HG03095 (cell line): ENCODE data around the gene ZACN.

Experiments
- ATAC-seq: cut with Tn5 transposase; IDR thresholded peaks from one replicate; pipeline ENCODE4 v1.9.1; 2021; ENCODE audit warnings: moderate library complexity; ENCODE audit not compliant: unreplicated experiment

ZACN gene

DNA sequence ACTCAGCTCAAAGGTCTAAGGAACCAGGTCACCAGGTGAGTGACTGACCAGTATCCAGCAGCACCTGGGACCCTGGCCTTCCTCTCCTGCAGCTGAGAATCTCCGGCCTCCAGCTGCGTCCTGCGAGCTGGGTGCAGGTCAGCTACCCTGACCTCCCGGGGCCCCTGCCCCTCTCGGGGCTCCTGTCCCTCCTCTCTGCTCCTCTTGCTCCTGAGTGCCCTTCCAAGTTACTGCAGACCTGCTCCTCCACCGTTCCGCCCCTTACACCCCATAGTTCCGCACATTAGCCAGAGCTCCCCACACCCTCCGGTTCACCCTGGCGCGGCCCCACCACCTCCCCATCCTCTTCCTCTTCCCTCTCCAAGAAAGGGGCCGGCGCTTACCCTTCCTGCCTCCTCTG is 51.5 kb downstream of the ZACN start:
- ATAC-seq, result no peak

DNA sequence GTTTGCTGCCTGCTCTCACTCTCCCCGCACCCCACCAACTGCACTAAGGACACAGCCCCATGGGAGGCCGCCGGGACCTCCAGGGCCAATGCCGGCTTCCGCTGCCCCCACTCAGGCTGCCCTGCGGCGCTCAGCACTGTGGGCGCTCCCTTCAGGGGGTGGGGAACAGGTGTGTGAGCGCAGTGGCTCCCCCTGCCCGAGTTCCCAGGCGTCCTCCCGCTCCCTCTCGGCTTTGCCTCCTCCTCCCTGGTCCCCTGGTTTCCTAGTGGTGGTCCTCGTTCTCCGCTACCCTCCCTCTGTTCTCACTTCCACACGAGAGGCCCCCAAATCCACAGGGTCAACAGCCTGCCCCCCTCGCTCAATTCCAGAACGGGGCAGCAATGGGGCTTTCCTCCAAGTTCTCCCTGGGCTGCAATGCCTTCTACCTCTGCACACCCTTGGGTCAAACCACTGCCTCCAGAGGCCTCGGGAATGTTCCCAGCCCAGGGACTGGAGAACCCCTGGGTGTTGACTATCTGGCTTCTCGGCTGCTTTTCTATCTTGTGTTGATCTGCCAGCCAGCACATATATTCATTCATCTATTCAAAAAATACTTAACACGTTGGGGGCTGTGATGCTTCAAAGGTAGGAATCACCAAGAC is 52.2 kb downstream of the ZACN start:
- no peak for ATAC-seq

DNA sequence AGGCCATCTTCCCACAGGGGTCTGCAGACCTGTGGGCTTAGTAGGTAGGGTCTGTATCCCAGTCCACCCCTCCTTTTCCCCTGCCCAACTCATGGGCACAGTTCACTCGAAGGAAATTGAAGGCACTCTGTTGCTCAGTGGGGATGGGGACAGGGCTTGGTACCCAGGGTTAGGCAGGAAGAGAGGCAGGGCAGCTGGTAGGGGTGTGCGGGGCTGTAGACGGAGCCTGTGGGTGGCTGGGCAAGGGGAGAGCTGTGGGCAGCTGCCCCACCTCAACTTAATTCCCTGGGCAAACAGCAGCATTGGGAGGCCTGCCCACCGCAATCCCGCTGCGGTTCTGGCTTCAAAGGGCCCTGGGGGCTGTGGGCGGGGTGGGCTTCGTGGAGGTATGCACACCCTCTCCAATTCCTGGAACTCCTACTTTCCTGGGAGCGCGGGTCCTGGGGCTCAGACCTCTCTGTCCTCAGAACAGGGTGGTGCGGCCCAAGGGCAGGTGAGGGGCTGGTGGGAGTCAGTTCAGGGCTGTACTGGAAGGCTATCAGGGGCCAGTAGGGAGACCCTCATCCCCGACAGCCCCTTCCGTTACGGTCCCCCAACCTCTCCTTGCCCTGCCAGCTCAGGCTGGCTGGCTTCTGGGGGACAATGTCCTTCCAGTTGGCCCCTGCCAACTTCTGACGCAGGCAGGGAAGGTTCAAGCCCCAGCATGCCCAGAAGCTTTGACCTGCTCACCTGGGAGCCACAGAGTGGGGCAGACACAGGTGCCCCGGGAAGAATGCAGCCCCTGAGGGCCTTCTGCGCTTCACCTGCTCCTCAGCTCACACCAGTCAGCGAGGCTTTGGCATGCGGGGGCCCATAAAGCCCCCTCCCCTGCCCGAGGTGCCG is 53.0 kb downstream of the ZACN start:
- no peak for ATAC-seq
